NB4 (cell line): ENCODE measurements around the gene TMEM52B.

Experiments
- CTCF ChIP-seq: IDR thresholded peaks from one replicate; pipeline ENCODE4 v1.5.1; 2012; ENCODE audit warnings: low read depth, low read length
- MYC ChIP-seq: IDR thresholded peaks from 2 replicates; pipeline ENCODE4 v1.6.1; 2011; ENCODE audit warnings: low read depth, low read length
- POLR2A ChIP-seq: IDR thresholded peaks from 2 replicates; pipeline ENCODE4 v1.6.1; 2011; ENCODE audit warnings: mild to moderate bottlenecking; ENCODE audit not compliant: insufficient read length; ENCODE audit errors: extremely low read depth

DNA sequence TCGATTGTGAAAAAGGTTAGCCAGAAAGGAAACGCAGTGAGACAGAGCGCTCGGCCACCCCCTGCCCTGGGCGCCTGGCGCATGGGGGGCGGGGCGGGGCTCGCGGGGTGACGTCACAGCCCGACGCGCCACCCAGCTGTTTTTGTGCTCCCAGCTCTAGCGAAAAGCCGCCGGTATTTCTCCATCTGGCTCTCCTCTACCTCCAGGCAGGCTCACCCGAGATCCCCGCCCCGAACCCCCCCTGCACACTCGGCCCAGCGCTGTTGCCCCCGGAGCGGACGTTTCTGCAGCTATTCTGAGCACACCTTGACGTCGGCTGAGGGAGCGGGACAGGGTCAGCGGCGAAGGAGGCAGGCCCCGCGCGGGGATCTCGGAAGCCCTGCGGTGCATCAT is 33.9 kb downstream of the TMEM52B start, which contains the start of gene GABARAPL1:
- TF ChIP-seq CTCF: no peak
- TF ChIP-seq MYC: no peak
- TF ChIP-seq POLR2A: peak; percentile 34
